ENCODE data around the gene NRGN. TPM values are rescaled to one million over a fixed set of nuclear protein-coding genes. Genes with fewer than 3 reads are reported as not detected.

NRGN gene
- polyA plus RNA-seq, 1 donor (not counting 4 experiments of a cell fraction or from before 2014, with no cell fraction given), result 0.97 TPM

DNA sequence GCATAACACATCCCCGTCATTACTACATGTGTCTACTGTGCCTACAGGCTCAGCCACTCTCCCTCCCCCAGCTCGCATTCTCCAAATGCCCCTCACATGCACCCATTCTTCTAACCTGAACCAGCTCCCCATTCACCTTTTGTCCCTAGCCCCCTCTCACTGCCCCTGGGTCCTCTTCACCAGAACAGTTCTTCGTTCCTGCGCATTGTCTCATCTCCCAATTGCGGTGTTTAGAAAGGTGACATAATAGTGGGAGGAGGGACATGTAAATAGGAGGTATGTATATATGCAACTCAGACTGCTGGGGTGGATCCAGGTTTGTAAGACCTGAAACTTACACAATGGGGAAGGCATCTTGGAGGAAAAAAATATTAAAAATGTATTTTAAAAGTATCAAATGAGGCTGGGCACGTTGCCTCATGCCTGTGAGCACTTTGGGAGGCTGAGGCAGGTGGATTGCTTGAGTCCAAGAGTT lies 17.0 kb downstream of the NRGN start:
- DNase-seq (ENCODE audit: low read depth, low spot score), result no peak
- Histone ChIP-seq H3K27me3 (ENCODE audit: control insufficient read depth, extremely low read depth, insufficient read depth, low read length) (peaks cover 83% of the 10 kb centered on the region), H3K4me2 (ENCODE audit: control insufficient read depth, extremely low read depth, insufficient read depth, low read depth, low read length) (no peak overlapping the region), H4K20me1 (ENCODE audit: control insufficient read depth, extremely low read depth, insufficient read depth, low read length) (no peaks in the 10 kb centered on the region), H2AFZ (ENCODE audit: control insufficient read depth, low read length) (no peak overlapping the region), H3K9ac (ENCODE audit: control insufficient read depth, extremely low read depth, insufficient read depth, low read length) (no peak overlapping the region), H3K4me3 (ENCODE audit: control insufficient read depth in 2 of 3, extremely low read depth in 1 of 3, insufficient read depth in 2 of 3, low read depth in 1 of 3, low read length in 3 of 3) (no peak overlapping the region), H3K79me2 (ENCODE audit: control insufficient read depth, insufficient read depth, low read length) (no peaks in the 10 kb centered on the region), H3K4me1 (ENCODE audit: control insufficient read depth, extremely low read depth, insufficient read depth, low read length) (peaks cover 9% of the 10 kb centered on the region), H3K27ac (ENCODE audit: control insufficient read depth, insufficient read depth, low read length) (no peak overlapping the region), H3K9me3 (ENCODE audit: control insufficient read depth, low read depth, low read length) (no peaks in the 10 kb centered on the region), H3K36me3 (ENCODE audit: control insufficient read depth in 2 of 2, extremely low read depth in 1 of 2, insufficient read depth in 2 of 2, low read length in 2 of 2) (no peaks in the 10 kb centered on the region), H3K9me1 (ENCODE audit: control insufficient read depth, extremely low read depth, insufficient read depth, low read length) (no peaks in the 10 kb centered on the region)
- no peak for FAIRE-seq
- dilution Hi-C loops (cut with MboI; ENCODE audit: extremely low pct_ligation_motif_present, low sequenced_read_pairs), result no loop called here
- peak; percentile 42 for TF ChIP-seq EZH2 (IDR thresholded peaks at IDR 0.05; ENCODE audit: low read length)
- TF ChIP-seq, protein P1, sequence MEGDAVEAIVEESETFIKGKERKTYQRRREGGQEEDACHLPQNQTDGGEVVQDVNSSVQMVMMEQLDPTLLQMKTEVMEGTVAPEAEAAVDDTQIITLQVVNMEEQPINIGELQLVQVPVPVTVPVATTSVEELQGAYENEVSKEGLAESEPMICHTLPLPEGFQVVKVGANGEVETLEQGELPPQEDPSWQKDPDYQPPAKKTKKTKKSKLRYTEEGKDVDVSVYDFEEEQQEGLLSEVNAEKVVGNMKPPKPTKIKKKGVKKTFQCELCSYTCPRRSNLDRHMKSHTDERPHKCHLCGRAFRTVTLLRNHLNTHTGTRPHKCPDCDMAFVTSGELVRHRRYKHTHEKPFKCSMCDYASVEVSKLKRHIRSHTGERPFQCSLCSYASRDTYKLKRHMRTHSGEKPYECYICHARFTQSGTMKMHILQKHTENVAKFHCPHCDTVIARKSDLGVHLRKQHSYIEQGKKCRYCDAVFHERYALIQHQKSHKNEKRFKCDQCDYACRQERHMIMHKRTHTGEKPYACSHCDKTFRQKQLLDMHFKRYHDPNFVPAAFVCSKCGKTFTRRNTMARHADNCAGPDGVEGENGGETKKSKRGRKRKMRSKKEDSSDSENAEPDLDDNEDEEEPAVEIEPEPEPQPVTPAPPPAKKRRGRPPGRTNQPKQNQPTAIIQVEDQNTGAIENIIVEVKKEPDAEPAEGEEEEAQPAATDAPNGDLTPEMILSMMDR (optimal IDR thresholded peaks at IDR 0.05 in 1 of 3, IDR thresholded peaks at IDR 0.05 in 1 of 3, conservative IDR thresholded peaks at IDR 0.05 in 1 of 3; ENCODE audit: extremely low read depth in 1 of 3, insufficient read depth in 2 of 3, low read length in 3 of 3), result no peak

DNA sequence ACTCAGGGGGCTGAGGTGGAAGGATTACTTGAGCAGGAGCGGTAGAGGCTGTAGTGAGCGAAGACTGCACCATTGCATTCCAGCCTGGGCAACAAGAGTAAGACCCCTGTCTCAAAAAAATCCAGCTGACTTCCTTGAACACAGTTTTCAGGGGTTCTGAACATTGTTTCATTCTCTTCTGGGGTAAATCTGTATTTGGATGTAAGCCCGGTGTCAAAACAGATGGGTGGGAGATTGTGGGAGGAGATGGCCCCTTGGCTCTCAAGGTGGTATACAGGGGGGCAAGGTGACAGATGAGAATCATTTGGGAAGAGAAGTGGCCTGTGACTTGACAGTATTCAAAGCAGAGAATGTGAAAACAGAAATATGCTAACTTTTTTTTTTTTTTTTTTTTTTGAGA lies 17.6 kb downstream of the NRGN start:
- H3K9me1 ChIP-seq (ENCODE audit: control insufficient read depth, extremely low read depth, insufficient read depth, low read length), result no peaks in the 10 kb centered on the region
- H3K27me3 ChIP-seq (ENCODE audit: control insufficient read depth, extremely low read depth, insufficient read depth, low read length), result peaks cover 83% of the 10 kb centered on the region
- no peak overlapping the region for H2AFZ ChIP-seq (ENCODE audit: control insufficient read depth, low read length)
- H3K79me2 ChIP-seq (ENCODE audit: control insufficient read depth, insufficient read depth, low read length), result no peaks in the 10 kb centered on the region
- no peak overlapping the region for H3K9ac ChIP-seq (ENCODE audit: control insufficient read depth, extremely low read depth, insufficient read depth, low read length)
- H3K4me2 ChIP-seq (ENCODE audit: control insufficient read depth, extremely low read depth, insufficient read depth, low read depth, low read length), result no peak overlapping the region
- H3K9me3 ChIP-seq (ENCODE audit: control insufficient read depth, low read depth, low read length), result no peaks in the 10 kb centered on the region
- FAIRE-seq (no peak), DNase-seq (ENCODE audit: low read depth, low spot score) (no peak)
- H3K4me3 ChIP-seq (ENCODE audit: control insufficient read depth in 2 of 3, extremely low read depth in 1 of 3, insufficient read depth in 2 of 3, low read depth in 1 of 3, low read length in 3 of 3), result no peak overlapping the region
- no peaks in the 10 kb centered on the region for H3K36me3 ChIP-seq (ENCODE audit: control insufficient read depth in 2 of 2, extremely low read depth in 1 of 2, insufficient read depth in 2 of 2, low read length in 2 of 2)
- dilution Hi-C loops (cut with MboI; ENCODE audit: extremely low pct_ligation_motif_present, low sequenced_read_pairs), result no loop called here
- no peak overlapping the region for H3K27ac ChIP-seq (ENCODE audit: control insufficient read depth, insufficient read depth, low read length)
- H3K4me1 ChIP-seq (ENCODE audit: control insufficient read depth, extremely low read depth, insufficient read depth, low read length), result peaks cover 9% of the 10 kb centered on the region
- TF ChIP-seq EZH2 (IDR thresholded peaks at IDR 0.05; ENCODE audit: low read length), result no peak
- TF ChIP-seq, protein P1 (optimal IDR thresholded peaks at IDR 0.05 in 1 of 3, IDR thresholded peaks at IDR 0.05 in 1 of 3, conservative IDR thresholded peaks at IDR 0.05 in 1 of 3; ENCODE audit: extremely low read depth in 1 of 3, insufficient read depth in 2 of 3, low read length in 3 of 3), result no peak
- H4K20me1 ChIP-seq (ENCODE audit: control insufficient read depth, extremely low read depth, insufficient read depth, low read length), result no peaks in the 10 kb centered on the region

All from keratinocyte (primary cell).